WTC11 (cell line): Measurements from ENCODE around the gene PHLPP1. TPM values are rescaled to one million over a fixed set of nuclear protein-coding genes. Genes with fewer than 3 reads are reported as not detected.

Experiments used
- ATAC-seq: fragments of 200-7000 bp; cut with Tn5 transposase; 2 replicates; pipeline ENCODE4 v1.10.0; 2021; ENCODE audit warnings: mild to moderate bottlenecking, moderate library complexity
- CTCF ChIA-PET: fragments of 300-600 bp; sonication (Branson Sonifier 250); formaldehyde crosslinking; loops from one replicate; lab custom pipeline; 2021; ENCODE audit warnings: antibody characterized with exemption; lab: Charles Lee
- POLR2A ChIA-PET: fragments of 350-600 bp; sonication (Branson Sonifier 250); formaldehyde crosslinking; loops from one replicate; lab custom pipeline; 2021; ENCODE audit warnings: antibody characterized with exemption; lab: Charles Lee
- DNase-seq: peaks from one replicate; pipeline ENCODE4 v3.0.0; 2021; ENCODE audit warnings: low spot score
- H3K27ac Mint-ChIP-seq: 2 replicates; pipeline ENCODE4 v1.8.0; 2021; ENCODE audit warnings: mixed read lengths
- H3K27me3 Mint-ChIP-seq: 2 replicates; pipeline ENCODE4 v1.8.0; 2021; ENCODE audit warnings: low read depth, mild to moderate bottlenecking, moderate library complexity, mixed read lengths
- H3K36me3 Mint-ChIP-seq: 2 replicates; pipeline ENCODE4 v1.8.0; 2021; ENCODE audit warnings: mixed read lengths
- H3K4me1 Mint-ChIP-seq: 2 replicates; pipeline ENCODE4 v1.8.0; 2022; ENCODE audit warnings: mixed read lengths
- H3K4me3 Mint-ChIP-seq: 2 replicates; pipeline ENCODE4 v1.8.0; 2021; ENCODE audit warnings: mild to moderate bottlenecking, moderate library complexity, mixed read lengths
- H3K9me3 Mint-ChIP-seq: 2 replicates; pipeline ENCODE4 v1.8.0; 2021; ENCODE audit warnings: mixed read lengths
- ARID4B ChIP-seq: sonication (generic); formaldehyde crosslinking; IDR thresholded peaks from 2 replicates; pipeline ENCODE4 v1.8.0; 2023; ENCODE audit warnings: missing genetic modification reagents, mild to moderate bottlenecking, borderline replicate concordance
- E2F4 ChIP-seq: sonication (generic); formaldehyde crosslinking; IDR thresholded peaks from 2 replicates; pipeline ENCODE4 v1.8.1; 2022; ENCODE audit warnings: low read depth, mild to moderate bottlenecking, moderate library complexity, missing genetic modification reagents, borderline replicate concordance
- ESRRA ChIP-seq: sonication (generic); formaldehyde crosslinking; IDR thresholded peaks from 2 replicates; pipeline ENCODE4 v1.8.1; 2022; ENCODE audit warnings: mild to moderate bottlenecking, missing genetic modification reagents, borderline replicate concordance
- HMGXB4 ChIP-seq: sonication (generic); formaldehyde crosslinking; IDR thresholded peaks from 2 replicates; pipeline ENCODE4 v1.8.1; 2023; ENCODE audit warnings: mild to moderate bottlenecking, moderate library complexity, missing genetic modification reagents
- JUN ChIP-seq: sonication (generic); formaldehyde crosslinking; IDR thresholded peaks from 2 replicates; pipeline ENCODE4 v1.8.0; 2023; ENCODE audit warnings: mild to moderate bottlenecking, missing genetic modification reagents
- MXD4 ChIP-seq: fragments of 250-450 bp; sonication (Bioruptor Pico); IDR thresholded peaks from 2 replicates; pipeline ENCODE4 v1.8.0; 2021; ENCODE audit warnings: mild to moderate bottlenecking, moderate library complexity, borderline replicate concordance
- NFATC4 ChIP-seq: fragments of 250-450 bp; sonication (Bioruptor Pico); IDR thresholded peaks from 2 replicates; pipeline ENCODE4 v1.9.0; 2021; ENCODE audit warnings: mild to moderate bottlenecking
- NFYB ChIP-seq: sonication (generic); formaldehyde crosslinking; conservative IDR thresholded peaks from 2 replicates; pipeline ENCODE4 v1.8.0; 2022; ENCODE audit warnings: low read depth, missing genetic modification reagents
- NR2C2 ChIP-seq: sonication (generic); formaldehyde crosslinking; IDR thresholded peaks from 2 replicates; pipeline ENCODE4 v1.8.0; 2022; ENCODE audit warnings: mild to moderate bottlenecking, missing genetic modification reagents
- NR3C1 ChIP-seq: sonication (generic); formaldehyde crosslinking; conservative IDR thresholded peaks from 2 replicates; pipeline ENCODE4 v1.8.1; 2023; ENCODE audit warnings: low read depth, mild to moderate bottlenecking, missing genetic modification reagents
- PRRX2 ChIP-seq: fragments of 250-450 bp; sonication (Bioruptor Pico); IDR thresholded peaks from 2 replicates; pipeline ENCODE4 v1.8.0; 2021; ENCODE audit warnings: mild to moderate bottlenecking
- RORB ChIP-seq: fragments of 250-450 bp; sonication (Bioruptor Pico); IDR thresholded peaks from 2 replicates; pipeline ENCODE4 v1.9.0; 2021; ENCODE audit warnings: mild to moderate bottlenecking
- SOX15 ChIP-seq: fragments of 250-450 bp; sonication (Bioruptor Pico); IDR thresholded peaks from 2 replicates; pipeline ENCODE4 v1.9.0; 2021; ENCODE audit warnings: mild to moderate bottlenecking
- TCF7 ChIP-seq: sonication (generic); formaldehyde crosslinking; IDR thresholded peaks from 2 replicates; pipeline ENCODE4 v1.8.0; 2022; ENCODE audit warnings: mild to moderate bottlenecking, low read depth, missing genetic modification reagents, moderate library complexity
- TEAD4 ChIP-seq: sonication (generic); formaldehyde crosslinking; IDR thresholded peaks from 2 replicates; pipeline ENCODE4 v1.8.0; 2022; ENCODE audit warnings: mild to moderate bottlenecking, missing genetic modification reagents
- ZNF121 ChIP-seq: sonication (generic); formaldehyde crosslinking; IDR thresholded peaks from 2 replicates; pipeline ENCODE4 v1.8.0; 2023; ENCODE audit warnings: missing genetic modification reagents
- ZNF138 ChIP-seq: sonication (generic); formaldehyde crosslinking; conservative IDR thresholded peaks from 2 replicates; pipeline ENCODE4 v1.8.1; 2022; ENCODE audit warnings: mild to moderate bottlenecking, moderate library complexity, missing genetic modification reagents
- ZNF416 ChIP-seq: fragments of 250-450 bp; sonication (Bioruptor Pico); IDR thresholded peaks from 2 replicates; pipeline ENCODE4 v1.9.0; 2021; ENCODE audit warnings: mild to moderate bottlenecking, inconsistent platforms
- ZNF423 ChIP-seq: fragments of 250-450 bp; sonication (Bioruptor Pico); IDR thresholded peaks from 2 replicates; pipeline ENCODE4 v2.1.2; 2022; ENCODE audit warnings: mild to moderate bottlenecking, moderate library complexity
- total RNA-seq: library from RNA; stranded (reverse); gene quantifications from 3 replicates; pipeline ENCODE4 v1.2.3, GENCODE V29; 2021
- TF ChIP-seq, protein P1 (sequence below): fragments of 250-450 bp; sonication (Bioruptor Pico); IDR thresholded peaks from 2 replicates; pipeline ENCODE4 v2.1.2; 2022; ENCODE audit warnings: mild to moderate bottlenecking, moderate library complexity
- TF ChIP-seq, protein P2 (sequence below): sonication (generic); formaldehyde crosslinking; IDR thresholded peaks from 2 replicates; pipeline ENCODE4 v1.8.0; 2023; ENCODE audit warnings: missing genetic modification reagents

The PHLPP1 gene
- total RNA-seq, 1 experiment from 2014 or later, result 52.0 TPM

DNA sequence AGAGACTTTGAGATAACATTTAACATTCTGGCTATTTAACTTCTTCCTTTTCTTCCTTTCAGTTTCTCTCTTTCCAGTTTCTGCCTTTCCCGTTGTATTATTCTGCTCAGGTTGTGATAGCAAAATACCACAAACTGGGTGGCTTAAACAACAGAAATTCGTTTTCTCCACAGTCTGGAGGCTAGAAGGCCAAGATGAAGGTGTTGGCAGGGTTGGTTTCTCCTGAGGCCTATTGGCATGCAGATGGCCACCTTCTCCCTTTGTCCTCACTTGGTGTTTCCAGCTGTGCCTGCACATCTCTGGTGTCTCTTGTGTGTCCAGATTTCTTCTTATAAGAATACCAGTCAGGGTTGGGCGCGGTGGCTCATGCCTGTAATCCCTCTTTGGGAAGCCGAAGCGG is 34.0 kb downstream of the PHLPP1 start (continued):
- TF ChIP-seq ZNF138 (CRISPR knock-in tag) (no peak), ZNF423 (no peak), HMGXB4 (CRISPR knock-in tag) (no peak), ZNF121 (no peak), PRRX2 (no peak), NFYB (CRISPR knock-in tag) (no peak), ARID4B (no peak), JUN (CRISPR knock-in tag) (no peak), NFATC4 (CRISPR knock-in tag) (no peak), SOX15 (CRISPR knock-in tag) (no peak), NR3C1 (CRISPR knock-in tag) (no peak), NR2C2 (no peak)
- TF ChIP-seq, protein P1, sequence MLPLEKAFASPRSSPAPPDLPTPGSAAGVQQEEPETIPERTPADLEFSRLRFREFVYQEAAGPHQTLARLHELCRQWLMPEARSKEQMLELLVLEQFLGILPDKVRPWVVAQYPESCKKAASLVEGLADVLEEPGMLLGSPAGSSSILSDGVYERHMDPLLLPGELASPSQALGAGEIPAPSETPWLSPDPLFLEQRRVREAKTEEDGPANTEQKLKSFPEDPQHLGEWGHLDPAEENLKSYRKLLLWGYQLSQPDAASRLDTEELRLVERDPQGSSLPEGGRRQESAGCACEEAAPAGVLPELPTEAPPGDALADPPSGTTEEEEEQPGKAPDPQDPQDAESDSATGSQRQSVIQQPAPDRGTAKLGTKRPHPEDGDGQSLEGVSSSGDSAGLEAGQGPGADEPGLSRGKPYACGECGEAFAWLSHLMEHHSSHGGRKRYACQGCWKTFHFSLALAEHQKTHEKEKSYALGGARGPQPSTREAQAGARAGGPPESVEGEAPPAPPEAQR, result no peak
- TF ChIP-seq, all 79 proteins: peak for 0

GRCh38 chr18:62751341-62751821 is 36.0 kb downstream of the PHLPP1 start:
- ChIA-PET CTCF (interaction anchor here (0.5 kb wide), 1 partner anchor 49 kb away, joined by 3 read pairs; no protein-coding TSS in a partner anchor), POLR2A (interaction anchor here (0.5 kb wide), 1 partner anchor 25 kb away, joined by 3 read pairs; no protein-coding TSS in a partner anchor)
- ATAC-seq (peak; percentile 93), DNase-seq (peak; percentile 34)
- H3K9me3 Mint-ChIP-seq, result peaks cover 4% of the 10 kb centered on the region
- H3K27ac Mint-ChIP-seq, result peak overlapping the region; percentile 98
- no peaks in the 10 kb centered on the region; the same call in 1 of the 2 replicates for H3K27me3 Mint-ChIP-seq
- H3K4me1 Mint-ChIP-seq, result peaks cover 88% of the 10 kb centered on the region
- peaks cover 5% of the 10 kb centered on the region for H3K36me3 Mint-ChIP-seq
- H3K4me3 Mint-ChIP-seq, result peak overlapping the region; percentile 38
- no peak for TF ChIP-seq E2F4 (CRISPR knock-in tag)
- TF ChIP-seq ZNF416 (CRISPR knock-in tag), result no peak
- TF ChIP-seq ESRRA (CRISPR knock-in tag), result no peak
- TF ChIP-seq ARID4B, result no peak
- TF ChIP-seq TEAD4 (CRISPR knock-in tag), result peak; percentile 25; the same call in 1 of the 2 replicates
- no peak for TF ChIP-seq HMGXB4 (CRISPR knock-in tag)
- no peak for TF ChIP-seq RORB (CRISPR knock-in tag)
- no peak for TF ChIP-seq MXD4
- TF ChIP-seq ZNF423, result 0 out of 2 replicates have a peak, but pooled peaks have one; percentile 37
- 0 out of 2 replicates have a peak, but pooled peaks have one; percentile 10 for TF ChIP-seq ZNF121
- no peak for TF ChIP-seq TCF7 (CRISPR knock-in tag)
- TF ChIP-seq, protein P2, sequence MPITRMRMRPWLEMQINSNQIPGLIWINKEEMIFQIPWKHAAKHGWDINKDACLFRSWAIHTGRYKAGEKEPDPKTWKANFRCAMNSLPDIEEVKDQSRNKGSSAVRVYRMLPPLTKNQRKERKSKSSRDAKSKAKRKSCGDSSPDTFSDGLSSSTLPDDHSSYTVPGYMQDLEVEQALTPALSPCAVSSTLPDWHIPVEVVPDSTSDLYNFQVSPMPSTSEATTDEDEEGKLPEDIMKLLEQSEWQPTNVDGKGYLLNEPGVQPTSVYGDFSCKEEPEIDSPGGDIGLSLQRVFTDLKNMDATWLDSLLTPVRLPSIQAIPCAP (CRISPR knock-in tag), result no peak
